ENCODE data around the gene RENBP.

The RENBP gene

GRCh38 chrX:153888344-153888743, 56.1 kb downstream of the RENBP start:
- DNase-seq (ENCODE audit: low read depth), result no peak

GRCh38 chrX:153887385-153887784, 57.1 kb downstream of the RENBP start:
- DNase-seq (ENCODE audit: low read depth), result no peak

GRCh38 chrX:153886915-153887314, 57.5 kb downstream of the RENBP start:
- DNase-seq (ENCODE audit: low read depth), result no peak

GRCh38 chrX:153885968-153886903, 58.2 kb downstream of the RENBP start, which contains the start of gene L1CAM:
L1CAM (minus strand) TSS chrX:153886173; CDS start chrX:153875836, 10,337 bp downstream.
- DNase-seq (ENCODE audit: low read depth), result no peak
